ENCODE data around the gene JARID2.

- TF ChIP-seq GATA2 (IDR thresholded peaks at IDR 0.05; ENCODE audit: low read depth, low read length) (no peak), GATA3 (IDR thresholded peaks at IDR 0.05; ENCODE audit: low read depth, low read length) (no peak)
These were observed 162.1 kb downstream of the JARID2 start for GRCh38 chr6:15408008-15408407.

All from SH-SY5Y (cell line).